ENCODE measurements around the gene GPATCH4.
"Not testable (repeated sequence)": the region's sequence is repeated elsewhere in the genome, so short reads cannot be mapped to it uniquely, and the experiment has no call there.

The GPATCH4 gene

GRCh38 chr1:156553860-156554485, 47.3 kb downstream of the GPATCH4 start:
- no peak for ATAC-seq
- TF ChIP-seq ZFP30 (CRISPR knock-in tag; IDR thresholded peaks at IDR 0.05) (no peak), ZC3H10 (CRISPR knock-in tag; IDR thresholded peaks at IDR 0.05) (no peak), CREB5 (CRISPR knock-in tag; IDR thresholded peaks at IDR 0.05; ENCODE audit: low read depth) (no peak), OSR1 (CRISPR knock-in tag; IDR thresholded peaks at IDR 0.05) (no peak), CSDC2 (CRISPR knock-in tag; IDR thresholded peaks at IDR 0.05) (no peak), BACH2 (CRISPR knock-in tag; IDR thresholded peaks at IDR 0.05; ENCODE audit: borderline replicate concordance) (no peak), RARB (CRISPR knock-in tag; IDR thresholded peaks at IDR 0.05) (no peak), ISL1 (CRISPR knock-in tag; IDR thresholded peaks at IDR 0.05) (no peak), PPARA (CRISPR knock-in tag; IDR thresholded peaks at IDR 0.05; ENCODE audit: borderline replicate concordance) (no peak), ZFP3 (CRISPR knock-in tag; IDR thresholded peaks at IDR 0.05) (no peak), ESRRG (CRISPR knock-in tag; IDR thresholded peaks at IDR 0.05) (no peak), GLIS3 (CRISPR knock-in tag; IDR thresholded peaks at IDR 0.05) (no peak), CSRNP3 (CRISPR knock-in tag; IDR thresholded peaks at IDR 0.05) (no peak), PATZ1 (CRISPR knock-in tag; IDR thresholded peaks at IDR 0.05; ENCODE audit: borderline replicate concordance) (no peak), TSHZ2 (CRISPR knock-in tag; IDR thresholded peaks at IDR 0.05) (no peak), ZNF8 (CRISPR knock-in tag; IDR thresholded peaks at IDR 0.05) (no peak), ZNF565 (CRISPR knock-in tag; conservative IDR thresholded peaks at IDR 0.05; ENCODE audit: low read depth) (no peak), TCF4 (CRISPR knock-in tag; IDR thresholded peaks at IDR 0.05; ENCODE audit: borderline replicate concordance) (no peak), TOX (CRISPR knock-in tag; IDR thresholded peaks at IDR 0.05; ENCODE audit: borderline replicate concordance) (no peak), ARNTL (CRISPR knock-in tag; IDR thresholded peaks at IDR 0.05; ENCODE audit: borderline replicate concordance, low read depth) (no peak)

- not testable (repeated sequence) for ATAC-seq
These were observed 48.3 kb downstream of the GPATCH4 start for GRCh38 chr1:156552937-156553336.

- no peak for TF ChIP-seq ARNTL (CRISPR knock-in tag; IDR thresholded peaks at IDR 0.05; ENCODE audit: borderline replicate concordance, low read depth)
- no peak for TF ChIP-seq ZNF565 (CRISPR knock-in tag; conservative IDR thresholded peaks at IDR 0.05; ENCODE audit: low read depth)
- TF ChIP-seq TSHZ2 (CRISPR knock-in tag; IDR thresholded peaks at IDR 0.05): no peak
- no peak for TF ChIP-seq CSDC2 (CRISPR knock-in tag; IDR thresholded peaks at IDR 0.05)
- no peak for TF ChIP-seq ZNF8 (CRISPR knock-in tag; IDR thresholded peaks at IDR 0.05)
- TF ChIP-seq ZFP3 (CRISPR knock-in tag; IDR thresholded peaks at IDR 0.05): no peak
- no peak for TF ChIP-seq ZNF70 (CRISPR knock-in tag; IDR thresholded peaks at IDR 0.05)
- no peak for TF ChIP-seq POU6F1 (CRISPR knock-in tag; IDR thresholded peaks at IDR 0.05; ENCODE audit: borderline replicate concordance, low read depth)
- no peak for TF ChIP-seq ZC3H10 (CRISPR knock-in tag; IDR thresholded peaks at IDR 0.05)
- TF ChIP-seq BACH2 (CRISPR knock-in tag; IDR thresholded peaks at IDR 0.05; ENCODE audit: borderline replicate concordance): no peak
- TF ChIP-seq TOX (CRISPR knock-in tag; IDR thresholded peaks at IDR 0.05; ENCODE audit: borderline replicate concordance): no peak
- TF ChIP-seq RARB (CRISPR knock-in tag; IDR thresholded peaks at IDR 0.05): no peak
- TF ChIP-seq CSRNP3 (CRISPR knock-in tag; IDR thresholded peaks at IDR 0.05): no peak
- no peak for TF ChIP-seq GLIS3 (CRISPR knock-in tag; IDR thresholded peaks at IDR 0.05)
- no peak for TF ChIP-seq TCF4 (CRISPR knock-in tag; IDR thresholded peaks at IDR 0.05; ENCODE audit: borderline replicate concordance)
- no peak for TF ChIP-seq ZFP30 (CRISPR knock-in tag; IDR thresholded peaks at IDR 0.05)
- no peak for TF ChIP-seq OSR1 (CRISPR knock-in tag; IDR thresholded peaks at IDR 0.05)
- TF ChIP-seq ESRRG (CRISPR knock-in tag; IDR thresholded peaks at IDR 0.05): no peak
- no peak for TF ChIP-seq ISL1 (CRISPR knock-in tag; IDR thresholded peaks at IDR 0.05)
- no peak for ATAC-seq
These were observed 48.8 kb downstream of the GPATCH4 start for GRCh38 chr1:156552518-156552917.
